WTC11 (cell line): ENCODE data around the gene RPS21.

Experiments
- ATF1 ChIP-seq: sonication (generic); formaldehyde crosslinking; IDR thresholded peaks from 2 replicates; pipeline ENCODE4 v1.8.1; 2023; ENCODE audit warnings: mild to moderate bottlenecking, moderate library complexity, missing genetic modification reagents
- FOXP4 ChIP-seq: sonication (generic); formaldehyde crosslinking; IDR thresholded peaks from 2 replicates; pipeline ENCODE4 v1.8.0; 2022; ENCODE audit warnings: mild to moderate bottlenecking, missing genetic modification reagents
- JUN ChIP-seq: sonication (generic); formaldehyde crosslinking; IDR thresholded peaks from 2 replicates; pipeline ENCODE4 v1.8.0; 2023; ENCODE audit warnings: mild to moderate bottlenecking, missing genetic modification reagents
- SMAD3 ChIP-seq: sonication (generic); formaldehyde crosslinking; IDR thresholded peaks from 2 replicates; pipeline ENCODE4 v1.8.0; 2022; ENCODE audit warnings: missing genetic modification reagents, mild to moderate bottlenecking, borderline replicate concordance
- SP1 ChIP-seq: sonication (generic); formaldehyde crosslinking; conservative IDR thresholded peaks from 2 replicates; pipeline ENCODE4 v1.8.1; 2022; ENCODE audit warnings: missing genetic modification reagents
- TEAD4 ChIP-seq: sonication (generic); formaldehyde crosslinking; IDR thresholded peaks from 2 replicates; pipeline ENCODE4 v1.8.0; 2022; ENCODE audit warnings: mild to moderate bottlenecking, missing genetic modification reagents
- USF1 ChIP-seq: sonication (generic); formaldehyde crosslinking; IDR thresholded peaks from 2 replicates; pipeline ENCODE4 v1.8.0; 2022; ENCODE audit warnings: mild to moderate bottlenecking, missing genetic modification reagents
- USF2 ChIP-seq: sonication (generic); formaldehyde crosslinking; IDR thresholded peaks from 2 replicates; pipeline ENCODE4 v1.8.1; 2023; ENCODE audit warnings: mild to moderate bottlenecking, missing genetic modification reagents, moderate library complexity
- ZBTB21 ChIP-seq: sonication (generic); formaldehyde crosslinking; IDR thresholded peaks from 2 replicates; pipeline ENCODE4 v1.8.1; 2023; ENCODE audit warnings: mild to moderate bottlenecking, missing genetic modification reagents, borderline replicate concordance
- ZNF138 ChIP-seq: sonication (generic); formaldehyde crosslinking; conservative IDR thresholded peaks from 2 replicates; pipeline ENCODE4 v1.8.1; 2022; ENCODE audit warnings: mild to moderate bottlenecking, moderate library complexity, missing genetic modification reagents
- ZNF232 ChIP-seq: sonication (generic); formaldehyde crosslinking; IDR thresholded peaks from 2 replicates; pipeline ENCODE4 v1.8.0; 2022; ENCODE audit warnings: mild to moderate bottlenecking, missing genetic modification reagents
- TF ChIP-seq, protein P1 (sequence below): fragments of 200-600 bp; IDR thresholded peaks from 2 replicates; pipeline ENCODE4 v1.8.0; 2022; ENCODE audit warnings: antibody characterized with exemption
- TF ChIP-seq, protein P2 (sequence below): sonication (generic); formaldehyde crosslinking; IDR thresholded peaks from 2 replicates; pipeline ENCODE4 v1.8.0; 2022; ENCODE audit warnings: mild to moderate bottlenecking, missing genetic modification reagents

GRCh38 chr20:62401331-62401779 lies 14.5 kb downstream of the RPS21 start:
- no peak for TF ChIP-seq FOXP4 (CRISPR knock-in tag)
- TF ChIP-seq, protein P1, sequence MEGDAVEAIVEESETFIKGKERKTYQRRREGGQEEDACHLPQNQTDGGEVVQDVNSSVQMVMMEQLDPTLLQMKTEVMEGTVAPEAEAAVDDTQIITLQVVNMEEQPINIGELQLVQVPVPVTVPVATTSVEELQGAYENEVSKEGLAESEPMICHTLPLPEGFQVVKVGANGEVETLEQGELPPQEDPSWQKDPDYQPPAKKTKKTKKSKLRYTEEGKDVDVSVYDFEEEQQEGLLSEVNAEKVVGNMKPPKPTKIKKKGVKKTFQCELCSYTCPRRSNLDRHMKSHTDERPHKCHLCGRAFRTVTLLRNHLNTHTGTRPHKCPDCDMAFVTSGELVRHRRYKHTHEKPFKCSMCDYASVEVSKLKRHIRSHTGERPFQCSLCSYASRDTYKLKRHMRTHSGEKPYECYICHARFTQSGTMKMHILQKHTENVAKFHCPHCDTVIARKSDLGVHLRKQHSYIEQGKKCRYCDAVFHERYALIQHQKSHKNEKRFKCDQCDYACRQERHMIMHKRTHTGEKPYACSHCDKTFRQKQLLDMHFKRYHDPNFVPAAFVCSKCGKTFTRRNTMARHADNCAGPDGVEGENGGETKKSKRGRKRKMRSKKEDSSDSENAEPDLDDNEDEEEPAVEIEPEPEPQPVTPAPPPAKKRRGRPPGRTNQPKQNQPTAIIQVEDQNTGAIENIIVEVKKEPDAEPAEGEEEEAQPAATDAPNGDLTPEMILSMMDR = peak; percentile 64
- no peak for TF ChIP-seq SMAD3 (CRISPR knock-in tag)
- no peak for TF ChIP-seq JUN (CRISPR knock-in tag)
- TF ChIP-seq ATF1 (CRISPR knock-in tag) = no peak
- TF ChIP-seq TEAD4 (CRISPR knock-in tag) = no peak
- no peak for TF ChIP-seq ZBTB21
- TF ChIP-seq, protein P2, sequence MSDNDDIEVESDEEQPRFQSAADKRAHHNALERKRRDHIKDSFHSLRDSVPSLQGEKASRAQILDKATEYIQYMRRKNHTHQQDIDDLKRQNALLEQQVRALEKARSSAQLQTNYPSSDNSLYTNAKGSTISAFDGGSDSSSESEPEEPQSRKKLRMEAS (CRISPR knock-in tag) = 0 out of 2 replicates have a peak, but pooled peaks have one; percentile 54
- no peak for TF ChIP-seq USF1 (CRISPR knock-in tag)
- TF ChIP-seq SP1 = no peak
- no peak for TF ChIP-seq USF2 (CRISPR knock-in tag)
- TF ChIP-seq ZNF232 (CRISPR knock-in tag) = no peak
- no peak for TF ChIP-seq ZNF138 (CRISPR knock-in tag)
